Esophagus (tissue), 2 donors: ENCODE measurements around the gene CAMKK1. TPM values are rescaled to one million over a fixed set of nuclear protein-coding genes. Genes with fewer than 3 reads are reported as not detected.
A peak's percentile ranks its signal among the peaks of the same experiment; 100 is the strongest.

Source experiments
- H3K27ac ChIP-seq, 2 donors: one replicate each; pipeline ENCODE4 v1.5.1; 2013; ENCODE audit warnings: low read depth in 2 of 2, mild to moderate bottlenecking in 2 of 2, inconsistent platforms in 1 of 2, low read length in 1 of 2, moderate library complexity in 1 of 2
- H3K27me3 ChIP-seq, 2 donors: one replicate each; pipeline ENCODE4 v1.6.1; 2013; ENCODE audit warnings: low read length in 2 of 2, control low read depth in 1 of 2, mild to moderate bottlenecking in 1 of 2; ENCODE audit not compliant: insufficient read depth in 2 of 2, control insufficient read depth in 1 of 2
- H3K36me3 ChIP-seq, 2 donors: one replicate each; pipeline ENCODE4 v1.6.1; 2013; ENCODE audit warnings: low read length in 1 of 2; ENCODE audit not compliant: control insufficient read depth in 2 of 2, insufficient read depth in 2 of 2
- H3K4me1 ChIP-seq, 2 donors: one replicate each; pipeline ENCODE4 v1.6.1; 2013; ENCODE audit warnings: low read length in 1 of 2; ENCODE audit not compliant: control insufficient read depth in 2 of 2, insufficient read depth in 2 of 2
- H3K4me3 ChIP-seq, 2 donors: one replicate each; pipeline ENCODE4 v1.5.1; 2013; ENCODE audit warnings: low read length in 2 of 2, mild to moderate bottlenecking in 2 of 2, low read depth in 1 of 2, moderate library complexity in 1 of 2
- H3K9me3 ChIP-seq, 2 donors: one replicate each; pipeline ENCODE4 v1.6.1; 2013; ENCODE audit warnings: mild to moderate bottlenecking in 2 of 2, low read depth in 1 of 2, low read length in 1 of 2, moderate library complexity in 1 of 2; ENCODE audit not compliant: control insufficient read depth in 2 of 2, insufficient read depth in 1 of 2
- WGBS, 2 donors: extraction: QIAGEN DNeasy Blood & Tissue Kit; methylation state at CpG; one replicate each; pipeline ENCODE4 v1.1.7; 2013; 5-methylcytosine and 5-hydroxymethylcytosine counted together
- polyA plus RNA-seq, 2 donors: library from polyadenylated mRNA; stranded (reverse); fragments of 200-250 nt; gene quantifications; one replicate each; pipeline ENCODE4 v1.2.3, GENCODE V29; 2013
- donor health status: healthy with polysubstance abuse.
- donor health status: Bipolar disorder and iron deficiency.

The CAMKK1 gene
- polyA plus RNA-seq, 2 donors, result 4.9 to 5.3 TPM

- H3K27ac ChIP-seq, result no peak overlapping the region
- no peak overlapping the region for H3K4me3 ChIP-seq
- peaks cover 2% of the 10 kb centered on the region in 2 donors for H3K4me1 ChIP-seq
- peaks cover 0 to 6% of the 10 kb centered on the region in 2 donors for H3K36me3 ChIP-seq
- whole genome bisulfite sequencing, 2 donors, result 21 to 23% methylated on average over 3 of the region's 3 CpGs
- H3K9me3 ChIP-seq, result no peaks in the 10 kb centered on the region
- no peaks in the 10 kb centered on the region for H3K27me3 ChIP-seq
These were observed 48.8 kb downstream of the CAMKK1 start for GRCh38 chr17:3843935-3844516.

- Histone ChIP-seq H3K36me3 (peaks cover 10 to 12% of the 10 kb centered on the region in 2 donors), H3K27ac (peak overlapping the region; percentile 33 to 42), H3K4me3 (no peak overlapping the region), H3K27me3 (no peaks in the 10 kb centered on the region), H3K9me3 (no peaks in the 10 kb centered on the region), H3K4me1 (peaks cover 0 to 6% of the 10 kb centered on the region in 2 donors)
- WGBS, 2 donors, result 63 to 78% methylated on average over 12 of the region's 12 CpGs
These were observed 54.6 kb downstream of the CAMKK1 start for GRCh38 chr17:3838206-3838605.

- Histone ChIP-seq H3K4me1 (peaks cover 0 to 6% of the 10 kb centered on the region in 2 donors), H3K27ac (no peak overlapping the region), H3K36me3 (peaks cover 12 to 13% of the 10 kb centered on the region in 2 donors), H3K4me3 (no peak overlapping the region), H3K27me3 (no peaks in the 10 kb centered on the region), H3K9me3 (no peaks in the 10 kb centered on the region)
- 93 to 96% methylated on average over 10 of the region's 10 CpGs for WGBS, 2 donors
These were observed 56.3 kb downstream of the CAMKK1 start for GRCh38 chr17:3836551-3836950.

- no peak overlapping the region for H3K4me3 ChIP-seq
- H3K9me3 ChIP-seq, result no peaks in the 10 kb centered on the region
- peaks cover 12 to 13% of the 10 kb centered on the region in 2 donors for H3K36me3 ChIP-seq
- no peaks in the 10 kb centered on the region for H3K27me3 ChIP-seq
- peaks cover 0 to 6% of the 10 kb centered on the region in 2 donors for H3K4me1 ChIP-seq
- WGBS, 2 donors, result 79 to 84% methylated on average over 14 of the region's 14 CpGs
- H3K27ac ChIP-seq, result no peak overlapping the region
These were observed 57.2 kb downstream of the CAMKK1 start for GRCh38 chr17:3835410-3836229.

- Histone ChIP-seq H3K4me1 (peaks cover 0 to 6% of the 10 kb centered on the region in 2 donors), H3K4me3 (no peak overlapping the region), H3K36me3 (peaks cover 9 to 12% of the 10 kb centered on the region in 2 donors), H3K27me3 (no peaks in the 10 kb centered on the region), H3K27ac (no peak overlapping the region), H3K9me3 (no peaks in the 10 kb centered on the region)
- 86 to 91% methylated on average over 4 of the region's 4 CpGs for WGBS, 2 donors
These were observed 58.0 kb downstream of the CAMKK1 start for GRCh38 chr17:3834811-3835210.

- Histone ChIP-seq H3K36me3 (peaks cover 10% of the 10 kb centered on the region in 2 donors), H3K27me3 (no peaks in the 10 kb centered on the region), H3K4me3 (no peak overlapping the region), H3K27ac (peak overlapping the region in 1 of 2 donors; percentile 70), H3K9me3 (no peaks in the 10 kb centered on the region), H3K4me1 (peaks cover 0 to 3% of the 10 kb centered on the region in 2 donors)
- 85% methylated on average over 7 of the region's 7 CpGs for WGBS, 2 donors
These were observed 64.0 kb downstream of the CAMKK1 start for GRCh38 chr17:3828852-3829232.

GRCh38 chr17:3828151-3828851 is 64.6 kb downstream of the CAMKK1 start:
- H3K9me3 ChIP-seq, result no peaks in the 10 kb centered on the region
- H3K4me3 ChIP-seq, result no peak overlapping the region
- H3K4me1 ChIP-seq, result peaks cover 0 to 3% of the 10 kb centered on the region in 2 donors
- H3K27me3 ChIP-seq, result no peaks in the 10 kb centered on the region
- H3K27ac ChIP-seq, result peak overlapping the region in 1 of 2 donors; percentile 70
- peaks cover 10% of the 10 kb centered on the region in 2 donors for H3K36me3 ChIP-seq
- WGBS, 2 donors, result 54% methylated on average over 7 of the region's 7 CpGs

- Histone ChIP-seq H3K9me3 (no peaks in the 10 kb centered on the region), H3K27me3 (no peaks in the 10 kb centered on the region), H3K27ac (no peak overlapping the region), H3K36me3 (peaks cover 7 to 10% of the 10 kb centered on the region in 2 donors), H3K4me1 (peaks cover 0 to 3% of the 10 kb centered on the region in 2 donors), H3K4me3 (no peak overlapping the region)
- WGBS, 2 donors, result 56 to 59% methylated on average over 6 of the region's 6 CpGs
These were observed 65.6 kb downstream of the CAMKK1 start for GRCh38 chr17:3827124-3827773.

- Histone ChIP-seq H3K4me1 (peaks cover 0 to 3% of the 10 kb centered on the region in 2 donors), H3K27me3 (no peaks in the 10 kb centered on the region), H3K9me3 (no peaks in the 10 kb centered on the region), H3K27ac (no peak overlapping the region), H3K36me3 (peaks cover 9 to 12% of the 10 kb centered on the region in 2 donors), H3K4me3 (no peak overlapping the region)
- 88 to 92% methylated on average over 4 of the region's 4 CpGs for WGBS, 2 donors
These were observed 66.7 kb downstream of the CAMKK1 start for GRCh38 chr17:3826191-3826590.
